H9 (cell line): ENCODE results near the gene TNFRSF18. TPM values are rescaled to one million over a fixed set of nuclear protein-coding genes. Genes with fewer than 3 reads are reported as not detected.

Experiments
- DNase-seq: peaks from one replicate; pipeline ENCODE4 v3.0.0-alpha.2; 2017
- H2AFZ ChIP-seq: one replicate; pipeline ENCODE4 v1.6.1; 2013; ENCODE audit warnings: mild to moderate bottlenecking, low read length, control low read depth, moderate library complexity
- H2AK5ac ChIP-seq: 2 replicates; pipeline ENCODE4 v1.6.1; 2013; ENCODE audit warnings: low read length, control low read depth, mixed read lengths; ENCODE audit not compliant: insufficient read length
- H2BK120ac ChIP-seq: one replicate; pipeline ENCODE4 v1.6.1; 2013; ENCODE audit warnings: low read depth, mild to moderate bottlenecking, low read length, control low read depth, inconsistent platforms; ENCODE audit not compliant: poor library complexity, severe bottlenecking
- H2BK12ac ChIP-seq: 2 replicates; pipeline ENCODE4 v1.6.1; 2013; ENCODE audit warnings: low read length, control low read depth, mixed read lengths, low read depth; ENCODE audit not compliant: insufficient read length
- H2BK15ac ChIP-seq: 2 replicates; pipeline ENCODE4 v1.6.1; 2013; ENCODE audit warnings: low read depth, low read length, control low read depth
- H2BK20ac ChIP-seq: one replicate; pipeline ENCODE4 v1.6.1; 2013; ENCODE audit warnings: low read depth, mild to moderate bottlenecking, low read length, control low read depth, inconsistent platforms; ENCODE audit not compliant: poor library complexity, severe bottlenecking
- H2BK5ac ChIP-seq: 2 replicates; pipeline ENCODE4 v1.6.1; 2013; ENCODE audit warnings: low read length, control low read depth, mixed read lengths; ENCODE audit not compliant: insufficient read length
- H3K14ac ChIP-seq: 2 replicates; pipeline ENCODE4 v1.6.1; 2013; ENCODE audit warnings: low read length, control low read depth; ENCODE audit not compliant: insufficient read depth
- H3K18ac ChIP-seq: 2 replicates; pipeline ENCODE4 v1.6.1; 2013; ENCODE audit warnings: low read depth, mild to moderate bottlenecking, mixed read lengths, low read length, control low read depth; ENCODE audit not compliant: insufficient read length
- H3K23ac ChIP-seq: 2 replicates; pipeline ENCODE4 v1.6.1; 2013; ENCODE audit warnings: low read length, control low read depth, mixed read lengths, low read depth; ENCODE audit not compliant: insufficient read length
- H3K23me2 ChIP-seq: 2 replicates; pipeline ENCODE4 v1.6.1; 2013; ENCODE audit warnings: low read depth, mild to moderate bottlenecking, mixed read lengths, low read length, control low read depth; ENCODE audit not compliant: insufficient read length, poor library complexity, severe bottlenecking
- H3K27ac ChIP-seq: 2 replicates; pipeline ENCODE4 v1.5.1; 2013; ENCODE audit warnings: low read length, control low read depth, mixed read lengths, low read depth; ENCODE audit not compliant: insufficient read length
- H3K27me3 ChIP-seq: 2 replicates; pipeline ENCODE4 v1.6.1; 2013; ENCODE audit warnings: low read length, control low read depth, inconsistent platforms; ENCODE audit not compliant: insufficient read depth
- H3K4ac ChIP-seq: 2 replicates; pipeline ENCODE4 v1.6.1; 2013; ENCODE audit warnings: low read depth, mild to moderate bottlenecking, control low read depth, inconsistent platforms, low read length, moderate library complexity
- H3K4me1 ChIP-seq: 2 replicates; pipeline ENCODE4 v1.6.1; 2013; ENCODE audit warnings: low read length, control low read depth, inconsistent platforms; ENCODE audit not compliant: insufficient read depth
- H3K4me2 ChIP-seq: 2 replicates; pipeline ENCODE4 v1.6.1; 2013; ENCODE audit warnings: low read length, control low read depth, mixed read lengths; ENCODE audit not compliant: insufficient read length, insufficient read depth
- H3K56ac ChIP-seq: 2 replicates; pipeline ENCODE4 v1.6.1; 2013; ENCODE audit warnings: low read depth, mild to moderate bottlenecking, mixed read lengths, low read length, control low read depth; ENCODE audit not compliant: insufficient read length
- H3K79me1 ChIP-seq: 2 replicates; pipeline ENCODE4 v1.6.1; 2013; ENCODE audit warnings: low read depth, mild to moderate bottlenecking, moderate library complexity, low read length, control low read depth, inconsistent platforms; ENCODE audit not compliant: insufficient read depth, poor library complexity, severe bottlenecking
- H3K79me2 ChIP-seq: 2 replicates; pipeline ENCODE4 v1.6.1; 2013; ENCODE audit warnings: low read length, control low read depth, inconsistent platforms; ENCODE audit not compliant: insufficient read depth
- H3K9ac ChIP-seq: 2 replicates; pipeline ENCODE4 v1.6.1; 2013; ENCODE audit warnings: low read length, control low read depth, mixed read lengths; ENCODE audit not compliant: insufficient read length; ENCODE audit errors: extremely low read depth
- H3K9me3 ChIP-seq: one replicate; pipeline ENCODE4 v1.6.1; 2013; ENCODE audit warnings: low read depth, low read length, inconsistent platforms; ENCODE audit not compliant: control insufficient read depth
- H3T11ph ChIP-seq: one replicate; pipeline ENCODE4 v1.6.1; 2013; ENCODE audit warnings: mild to moderate bottlenecking, low read length, control low read depth, inconsistent platforms
- H4K20me1 ChIP-seq: one replicate; pipeline ENCODE4 v1.6.1; 2013; ENCODE audit not compliant: control insufficient read depth, insufficient read length, insufficient read depth
- H4K5ac ChIP-seq: 2 replicates; pipeline ENCODE4 v1.6.1; 2013; ENCODE audit warnings: low read depth, mild to moderate bottlenecking, mixed read lengths, low read length, control low read depth; ENCODE audit not compliant: insufficient read length
- H4K8ac ChIP-seq: replicated peaks from 2 replicates; pipeline ENCODE4 v1.6.1; 2013; ENCODE audit warnings: low read length, control low read depth, mixed read lengths, low read depth; ENCODE audit not compliant: insufficient read length
- H4K91ac ChIP-seq: 2 replicates; pipeline ENCODE4 v1.6.1; 2013; ENCODE audit warnings: low read depth, mild to moderate bottlenecking, moderate library complexity, mixed read lengths, low read length, control low read depth; ENCODE audit not compliant: insufficient read length
- H3K27ac Mint-ChIP-seq, 3 experiments: 2 replicates in 2 of 3; 3 replicates in 1 of 3; pipeline ENCODE4 v1.8.0; 2020 to 2021; ENCODE audit warnings: mixed read lengths in 3 of 3, mild to moderate bottlenecking in 1 of 3, moderate library complexity in 1 of 3
- H3K27me3 Mint-ChIP-seq: 2 replicates; pipeline ENCODE4 v1.8.0; 2021; ENCODE audit warnings: low read depth, mild to moderate bottlenecking, moderate library complexity, mixed read lengths
- H3K36me3 Mint-ChIP-seq, 3 experiments: 2 replicates in 2 of 3; 3 replicates in 1 of 3; pipeline ENCODE4 v1.8.0; 2020 to 2021; ENCODE audit warnings: low read depth in 3 of 3, mixed read lengths in 3 of 3; ENCODE audit not compliant: insufficient read depth in 1 of 3
- H3K4me1 Mint-ChIP-seq, 2 experiments: 2 replicates each; pipeline ENCODE4 v1.8.0; 2020; ENCODE audit warnings: mixed read lengths in 2 of 2
- H3K4me3 Mint-ChIP-seq, 2 experiments: 2 replicates in 1 of 2; 3 replicates in 1 of 2; pipeline ENCODE4 v1.8.0; 2020 to 2021; ENCODE audit warnings: mild to moderate bottlenecking in 2 of 2, mixed read lengths in 2 of 2, moderate library complexity in 1 of 2
- H3K9me3 Mint-ChIP-seq, 2 experiments: 2 replicates in 1 of 2; 3 replicates in 1 of 2; pipeline ENCODE4 v1.8.0; 2020; ENCODE audit warnings: mild to moderate bottlenecking in 2 of 2, mixed read lengths in 2 of 2, moderate library complexity in 1 of 2
- CTCF ChIP-seq: fragments of 200-600 bp; sonication (generic); conservative IDR thresholded peaks from 3 replicates; pipeline ENCODE4 v1.8.0; 2021; ENCODE audit warnings: antibody characterized with exemption, mild to moderate bottlenecking
- WGBS: extraction: QIAGEN DNeasy Blood & Tissue Kit; methylation state at CpG from one replicate; pipeline ENCODE4 v1.1.7; 2013; ENCODE audit warnings: missing lambda C conversion rate, low lambda C conversion rate, mixed read lengths; ENCODE audit not compliant: insufficient read length; ENCODE audit errors: extremely low coverage; 5-methylcytosine and 5-hydroxymethylcytosine counted together
- total RNA-seq: library from RNA; stranded (reverse); gene quantifications from 2 replicates; pipeline ENCODE4 v1.2.1, GENCODE V29; 2021

Gene TNFRSF18
- total RNA-seq, 1 experiment from 2014 or later, result 2.0 TPM

GRCh38 chr1:1223321-1223720 lies 16.9 kb upstream of the TNFRSF18 start:
- Histone ChIP-seq H4K20me1 (no peaks in the 10 kb centered on the region), H3K18ac (no peak overlapping the region), H3K9me3 (no peaks in the 10 kb centered on the region), H4K5ac (no peak overlapping the region), H2BK12ac (no peak overlapping the region), H3K4me2 (no peak overlapping the region), H3K23me2 (no peaks in the 10 kb centered on the region), H2BK120ac (no peak overlapping the region), H3K79me1 (no peaks in the 10 kb centered on the region), H3K79me2 (no peaks in the 10 kb centered on the region; the same call in 1 of the 2 replicates), H3K9ac (no peak overlapping the region), H3K14ac (no peak overlapping the region), H3K27ac (no peak overlapping the region), H2BK15ac (no peak overlapping the region), H3T11ph (no peak overlapping the region), H4K91ac (no peak overlapping the region), H3K4ac (no peak overlapping the region), H2AK5ac (no peak overlapping the region), H3K27me3 (no peaks in the 10 kb centered on the region), H2AFZ (no peak overlapping the region), H4K8ac (no peak overlapping the region), H3K4me1 (no peaks in the 10 kb centered on the region), H2BK20ac (no peak overlapping the region), H3K23ac (no peak overlapping the region), H3K56ac (no peak overlapping the region), H2BK5ac (no peak overlapping the region)
- WGBS, result no CpG with 5 or more reads among the region's 15 CpGs
- Mint-ChIP-seq H3K4me1 (no peaks in the 10 kb centered on the region), H3K36me3 (peaks cover 25 to 57% (median 43%) of the 10 kb centered on the region in 3 experiments), H3K27ac (no peak overlapping the region; a peak in 1 of 7 replicates), H3K4me3 (0 out of 5 replicates have a peak overlapping the region, but pooled peaks of 1 of the 2 experiments have one; percentile 24), H3K9me3 (no peaks in the 10 kb centered on the region; a peak in 1 of 5 replicates), H3K27me3 (no peaks in the 10 kb centered on the region)
- TF ChIP-seq CTCF, result no peak
- DNase-seq, result no peak
